GM18526 (cell line): ENCODE results near the gene DNAH1.

Source experiments
- POLR2A ChIP-seq: IDR thresholded peaks from 3 replicates; pipeline ENCODE4 v1.6.1; 2011; ENCODE audit not compliant: insufficient read length; ENCODE audit errors: extremely low read depth

DNAH1 gene

DNA sequence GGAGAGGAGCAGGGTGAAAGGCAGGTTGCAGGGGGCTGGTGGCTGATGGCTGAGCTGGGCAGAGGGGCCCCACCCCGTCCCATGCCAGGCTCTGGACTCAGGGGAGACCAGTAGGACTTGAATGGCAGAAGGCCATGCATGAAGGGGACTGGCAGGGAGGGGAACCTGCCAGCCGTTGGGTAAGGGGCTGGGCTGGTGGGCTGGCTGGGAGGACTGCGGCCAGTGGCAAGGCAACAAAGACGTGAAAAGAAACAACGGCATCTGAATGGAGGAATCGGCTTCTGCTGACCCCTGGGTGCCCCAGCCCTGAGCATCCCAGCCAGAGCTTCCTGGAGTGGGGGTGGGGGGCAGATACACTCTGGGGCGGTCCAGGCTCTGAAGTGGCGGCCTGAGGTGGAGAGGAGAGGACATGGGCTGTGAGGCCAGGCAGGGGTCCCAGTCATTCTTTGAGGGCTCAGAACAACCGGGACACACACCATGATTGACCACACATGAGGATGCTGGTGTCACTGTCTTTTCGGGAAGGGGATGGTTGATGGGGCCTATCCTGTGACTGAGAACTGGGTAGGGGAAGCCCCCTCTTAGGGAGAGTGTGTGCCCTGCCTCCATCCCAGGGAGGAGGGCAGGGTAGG, 16.8 kb upstream of the DNAH1 start:
- no peak for TF ChIP-seq POLR2A

DNA sequence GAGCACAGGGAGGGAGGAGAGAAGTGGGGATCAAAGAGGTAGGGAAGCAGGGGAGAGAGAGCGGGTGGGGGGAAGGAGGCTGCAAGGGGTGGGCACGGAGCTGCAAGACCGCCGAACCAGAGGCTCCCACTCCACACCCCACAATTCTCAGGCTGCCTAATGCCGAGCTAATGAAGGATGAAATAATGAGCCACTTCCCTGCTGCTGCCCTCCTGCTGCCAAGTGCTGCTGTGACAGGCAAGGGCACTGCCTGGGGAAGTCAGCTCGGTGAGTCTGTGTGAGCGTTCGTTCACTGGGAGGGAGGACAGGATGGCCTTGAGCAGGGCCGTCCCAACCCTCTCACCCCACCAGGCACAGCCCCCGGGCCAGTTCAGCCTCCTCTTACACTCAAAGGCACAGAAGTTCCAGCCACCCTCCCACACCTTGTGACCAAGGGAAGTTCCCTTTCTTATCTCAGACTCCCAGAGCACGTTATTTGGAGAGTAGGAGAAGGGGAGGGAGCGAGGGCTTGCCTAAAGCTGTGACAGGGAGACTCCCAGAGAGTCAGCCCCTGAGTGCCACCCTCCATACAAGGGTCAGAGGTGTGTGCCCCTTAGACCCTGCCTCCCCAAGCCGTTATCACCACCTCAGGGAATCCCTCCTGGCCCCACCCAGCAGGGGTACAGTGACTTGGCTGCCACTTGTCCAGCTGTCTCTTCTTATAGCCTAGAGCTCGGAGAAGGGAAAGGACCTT, 16.1 kb upstream of the DNAH1 start:
- TF ChIP-seq POLR2A = no peak

GRCh38 chr3:52302426-52303145, 13.5 kb upstream of the DNAH1 start:
- no peak for TF ChIP-seq POLR2A

GRCh38 chr3:52303811-52304210, 12.3 kb upstream of the DNAH1 start:
- TF ChIP-seq POLR2A = no peak

DNA sequence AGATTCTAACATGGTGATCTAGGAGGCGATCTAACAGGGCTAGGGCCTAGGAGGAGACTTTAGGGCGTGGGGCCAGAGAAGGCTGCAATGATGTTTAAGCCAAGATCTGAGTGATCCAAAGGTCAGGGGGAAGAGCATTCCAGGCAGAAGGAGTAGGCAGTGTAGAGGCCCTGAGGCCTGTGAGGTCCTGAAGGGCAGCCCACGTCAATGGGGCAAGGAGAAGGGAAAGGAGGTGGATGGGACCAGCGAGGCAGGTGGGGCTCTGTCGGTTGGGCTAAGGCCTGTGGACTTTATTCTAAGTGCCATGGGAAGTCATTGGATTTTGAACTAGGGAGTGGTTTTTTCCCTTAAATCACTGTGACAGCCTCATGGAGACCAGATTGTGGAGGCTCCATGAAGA, 10.2 kb upstream of the DNAH1 start:
- no peak for TF ChIP-seq POLR2A

DNA sequence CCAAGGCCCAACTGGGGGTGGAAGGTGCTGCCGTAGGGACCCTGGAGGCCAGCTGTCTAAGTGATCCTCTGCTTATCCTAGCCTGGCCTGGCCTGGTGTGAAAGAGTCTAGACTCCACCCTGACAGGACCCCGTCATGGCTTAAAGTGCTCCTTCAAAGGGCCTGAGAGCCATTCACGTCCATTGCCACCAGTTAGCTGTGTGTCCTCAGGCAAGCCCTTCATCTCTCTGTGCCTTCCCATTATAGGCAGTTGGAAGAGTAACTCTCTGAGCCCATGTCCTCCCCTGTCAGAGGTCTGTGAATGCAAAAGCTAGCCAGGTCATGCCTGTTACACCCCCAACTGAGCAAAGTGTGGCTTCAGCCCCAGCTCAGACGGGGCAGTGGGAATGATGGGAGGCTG, 9.1 kb upstream of the DNAH1 start:
- TF ChIP-seq POLR2A = no peak

GRCh38 chr3:52308308-52308707, 7.8 kb upstream of the DNAH1 start:
- TF ChIP-seq POLR2A = no peak

DNA sequence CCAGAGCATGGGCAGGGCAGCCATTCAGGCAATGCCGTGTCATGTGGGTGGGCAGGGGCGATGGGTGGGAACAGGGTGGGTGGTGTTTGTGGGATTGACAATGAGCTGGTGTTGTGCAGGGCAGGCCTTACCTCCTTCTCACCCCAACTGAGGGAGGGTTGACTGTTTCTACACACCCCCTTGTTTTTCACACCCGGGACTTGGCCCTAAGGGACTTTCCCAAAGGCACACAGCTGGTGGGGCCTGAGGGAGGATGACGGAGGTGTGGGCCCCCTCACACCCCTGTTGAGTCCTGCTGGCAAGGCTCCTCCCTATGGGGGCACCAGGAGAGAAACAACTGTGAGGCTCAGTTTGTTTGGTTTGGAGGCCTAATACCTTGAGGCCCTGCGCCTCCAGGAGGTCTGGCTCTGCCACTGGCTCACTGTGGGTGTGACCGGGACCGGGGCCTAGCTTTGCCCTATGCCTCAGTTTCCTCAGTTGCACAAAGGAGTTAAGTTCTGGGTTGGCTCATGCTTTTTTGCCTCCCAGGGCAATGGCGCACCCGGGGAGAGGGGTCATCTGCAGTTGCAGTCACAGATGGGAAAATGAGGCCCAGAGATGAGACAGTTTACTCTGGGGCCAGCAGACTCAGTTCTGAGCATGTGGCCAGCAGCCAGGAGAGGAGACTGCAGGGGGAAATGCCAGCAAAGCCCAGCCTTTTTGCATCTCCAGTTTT, 5.1 kb upstream of the DNAH1 start:
- TF ChIP-seq POLR2A = no peak

- TF ChIP-seq POLR2A = no peak
Observed at GRCh38 chr3:52311576-52312119, 4.5 kb upstream of the DNAH1 start.

DNA sequence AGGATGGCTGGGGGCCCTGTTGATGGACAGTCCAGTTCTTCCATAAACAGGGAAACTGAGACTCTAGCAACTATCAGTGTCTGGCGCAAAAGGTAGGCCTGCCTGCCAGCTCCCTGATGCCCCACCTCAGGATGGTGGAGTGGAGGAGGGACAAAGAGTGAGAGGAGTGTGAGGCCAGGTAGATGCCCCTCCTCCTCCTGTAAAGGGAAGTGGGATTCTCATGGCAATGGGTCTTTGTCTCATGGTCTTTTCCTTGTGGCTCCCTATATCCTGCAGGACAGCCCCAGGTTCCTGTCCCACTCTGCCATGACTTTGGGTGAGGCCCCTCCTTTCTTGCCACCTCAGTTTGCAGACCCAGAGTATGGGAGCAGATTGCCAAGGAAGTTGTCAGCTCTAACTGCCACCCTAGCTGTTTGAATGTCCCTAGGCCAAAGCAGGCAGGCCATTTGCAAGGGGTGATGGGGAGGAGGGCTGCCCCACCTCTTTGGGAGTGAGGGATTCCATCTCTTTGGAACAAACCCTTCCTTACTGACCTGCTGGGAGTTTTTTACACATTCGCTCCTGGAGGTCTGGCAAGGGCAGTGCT, 2.8 kb upstream of the DNAH1 start:
- TF ChIP-seq POLR2A = no peak

- TF ChIP-seq POLR2A = no peak
Observed at GRCh38 chr3:52313774-52314188, 2.3 kb upstream of the DNAH1 start.

- TF ChIP-seq POLR2A = no peak
Observed at GRCh38 chr3:52314489-52314888, 1.6 kb upstream of the DNAH1 start.

- no peak for TF ChIP-seq POLR2A
Observed at GRCh38 chr3:52315006-52315405, 1.1 kb upstream of the DNAH1 start.

- no peak for TF ChIP-seq POLR2A
Observed at GRCh38 chr3:52317208-52318000, 1.3 kb downstream of the DNAH1 start.
